SK-N-SH (cell line): Measurements from ENCODE around the gene CGB2. TPM values are rescaled to one million over a fixed set of nuclear protein-coding genes. Genes with fewer than 3 reads are reported as not detected.
A peak's percentile ranks its signal among the peaks of the same experiment; 100 is the strongest.

Experiments
- CTCF ChIA-PET: fragments of 300-600, 350-600 bp; formaldehyde crosslinking; extraction: SDS; loops from one replicate; lab custom pipeline; 2021; lab: Yijun Ruan, JAX
- POLR2A ChIA-PET: fragments of 350-600 bp; sonication (Branson Sonifier 250); formaldehyde crosslinking; extraction: SDS; loops from one replicate; lab custom pipeline; 2020; ENCODE audit warnings: antibody characterized with exemption, inconsistent platforms; lab: Yijun Ruan, JAX
- DNase-seq: peaks from one replicate; pipeline ENCODE4 v3.0.0; 2012
- H2AFZ ChIP-seq: fragments of 200-600 bp; sonication (generic); 2 replicates; pipeline ENCODE4 v1.8.1; 2016; ENCODE audit warnings: antibody characterized with exemption, mild to moderate bottlenecking, low read depth
- H3F3A ChIP-seq: fragments of 200-600 bp; sonication (generic); replicated peaks from 2 replicates; pipeline ENCODE3; 2016; ENCODE audit warnings: antibody characterized with exemption, mild to moderate bottlenecking; ENCODE audit not compliant: insufficient read depth
- H3K27ac ChIP-seq, 2 experiments: fragments of 200-500 bp in 1 of 2; fragments of 200-600 bp in 1 of 2; sonication (Bioruptor generic) in 1 of 2; sonication (generic), shearing (Covaris generic) in 1 of 2; 2 replicates each; pipeline versions ENCODE4 v1.5.1 to v1.6.1; 2014 to 2016; ENCODE audit warnings: low read depth in 2 of 2, inconsistent platforms in 1 of 2, low read length in 1 of 2, mild to moderate bottlenecking in 1 of 2, mixed read lengths in 1 of 2
- H3K27me3 ChIP-seq: fragments of 200-600 bp; sonication (generic), shearing (Covaris generic); 2 replicates; pipeline ENCODE4 v1.6.1; 2016; ENCODE audit warnings: mixed run types; ENCODE audit not compliant: insufficient read depth
- H3K36me3 ChIP-seq, 2 experiments: fragments of 200-500 bp in 1 of 2; fragments of 200-600 bp in 1 of 2; sonication (Bioruptor generic) in 1 of 2; sonication (generic) in 1 of 2; replicated peaks in 1 of 2; 2 replicates each; pipeline versions ENCODE3 to v1.5.1; 2014 to 2016; ENCODE audit warnings: low read length in 1 of 2, mild to moderate bottlenecking in 1 of 2; ENCODE audit not compliant: insufficient read depth in 2 of 2, control insufficient read depth in 1 of 2
- H3K4me1 ChIP-seq, 2 experiments: fragments of 200-500 bp in 1 of 2; fragments of 200-600 bp in 1 of 2; sonication (Bioruptor generic) in 1 of 2; sonication (generic), shearing (Covaris generic) in 1 of 2; 2 replicates each; pipeline versions ENCODE4 v1.5.1 to v1.6.1; 2014 to 2016; ENCODE audit warnings: low read depth in 1 of 2, low read length in 1 of 2, mixed run types in 1 of 2; ENCODE audit not compliant: insufficient read depth in 2 of 2, control insufficient read depth in 1 of 2
- H3K4me2 ChIP-seq: fragments of 200-600 bp; sonication (generic), shearing (Covaris generic); 2 replicates; pipeline ENCODE4 v1.6.1; 2017; ENCODE audit warnings: mixed run types
- H3K4me3 ChIP-seq, 2 experiments: fragments of 200-500 bp in 1 of 2; fragments of 200-600 bp in 1 of 2; sonication (Bioruptor generic) in 1 of 2; sonication (generic), shearing (Covaris generic) in 1 of 2; 2 replicates each; pipeline versions ENCODE4 v1.5.1 to v1.8.1; 2014 to 2016; ENCODE audit warnings: low read depth in 2 of 2, inconsistent platforms in 1 of 2, low read length in 1 of 2, mild to moderate bottlenecking in 1 of 2, mixed read lengths in 1 of 2, moderate library complexity in 1 of 2
- H3K79me2 ChIP-seq: fragments of 200-600 bp; sonication (generic); 2 replicates; pipeline ENCODE4 v1.8.1; 2017; ENCODE audit warnings: mild to moderate bottlenecking; ENCODE audit not compliant: insufficient read depth
- H3K9ac ChIP-seq: fragments of 200-600 bp; sonication (generic); 2 replicates; pipeline ENCODE4 v1.6.1; 2017; ENCODE audit warnings: mixed run types
- H3K9me2 ChIP-seq: fragments of 200-600 bp; sonication (generic); 2 replicates; pipeline ENCODE4 v1.6.1; 2017; ENCODE audit warnings: mixed run types
- H3K9me3 ChIP-seq: fragments of 200-600 bp; sonication (generic); 2 replicates; pipeline ENCODE4 v1.6.1; 2017; ENCODE audit warnings: mixed run types, mild to moderate bottlenecking, moderate library complexity
- H4K20me1 ChIP-seq: fragments of 200-600 bp; sonication (generic); 2 replicates; pipeline ENCODE4 v1.6.1; 2017; ENCODE audit warnings: mild to moderate bottlenecking, mixed run types; ENCODE audit not compliant: insufficient read depth
- CHD2 ChIP-seq: fragments of 150-350 bp; IDR thresholded peaks from 2 replicates; pipeline ENCODE4 v1.6.1; 2018; ENCODE audit warnings: low read length; ENCODE audit not compliant: partially characterized antibody
- ELF1 ChIP-seq: IDR thresholded peaks from 2 replicates; pipeline ENCODE4 v1.4.0; 2012
- EP300 ChIP-seq, 2 experiments: IDR thresholded peaks; 2 replicates each; pipeline versions ENCODE4 v1.4.0 to v1.6.1; 2012; ENCODE audit warnings: borderline replicate concordance in 1 of 2, low read depth in 1 of 2, low read length in 1 of 2
- FOSL2 ChIP-seq: IDR thresholded peaks from 2 replicates; pipeline ENCODE4 v1.4.0; 2012; ENCODE audit warnings: low read depth, mild to moderate bottlenecking, moderate library complexity, borderline replicate concordance
- FOXJ3 ChIP-seq: sonication (generic); formaldehyde crosslinking; IDR thresholded peaks from 2 replicates; pipeline ENCODE4 v1.5.1; 2020; ENCODE audit warnings: mild to moderate bottlenecking, missing genetic modification reagents
- FOXM1 ChIP-seq: IDR thresholded peaks from 2 replicates; pipeline ENCODE4 v1.4.0; 2012; ENCODE audit warnings: low read depth, mild to moderate bottlenecking
- GABPA ChIP-seq: IDR thresholded peaks from 2 replicates; pipeline ENCODE4 v1.4.0; 2012; ENCODE audit warnings: low read depth, mild to moderate bottlenecking
- JUND ChIP-seq: IDR thresholded peaks from 2 replicates; pipeline ENCODE4 v1.4.0; 2012
- MXI1 ChIP-seq: IDR thresholded peaks from 2 replicates; pipeline ENCODE4 v1.6.1; 2012; ENCODE audit warnings: mild to moderate bottlenecking, low read depth, low read length, improper control_type of control experiment
- NRF1 ChIP-seq: IDR thresholded peaks from 2 replicates; pipeline ENCODE4 v1.6.1; 2012; ENCODE audit warnings: low read depth, mild to moderate bottlenecking, low read length
- POLR2AphosphoS5 ChIP-seq: IDR thresholded peaks from 2 replicates; pipeline ENCODE4 v1.6.1; 2012; ENCODE audit warnings: low read depth, low read length
- RAD21 ChIP-seq: IDR thresholded peaks from 2 replicates; pipeline ENCODE4 v1.6.1; 2012; ENCODE audit warnings: mild to moderate bottlenecking, low read length
- RCOR1 ChIP-seq: fragments of 150-350 bp; IDR thresholded peaks from 2 replicates; pipeline ENCODE4 v1.6.1; 2017; ENCODE audit warnings: antibody characterized with exemption, low read length
- RFX5 ChIP-seq: IDR thresholded peaks from 2 replicates; pipeline ENCODE4 v1.6.1; 2012; ENCODE audit warnings: mild to moderate bottlenecking, improper control_type of control experiment, low read length
- RXRA ChIP-seq: IDR thresholded peaks from 2 replicates; pipeline ENCODE4 v1.4.0; 2012; ENCODE audit warnings: low read depth, mild to moderate bottlenecking, borderline replicate concordance
- SIN3A ChIP-seq: IDR thresholded peaks from 2 replicates; pipeline ENCODE4 v1.6.1; 2012; ENCODE audit warnings: low read depth, mild to moderate bottlenecking, low read length, moderate library complexity, borderline replicate concordance
- SMC3 ChIP-seq: IDR thresholded peaks from 2 replicates; pipeline ENCODE4 v1.6.1; 2012; ENCODE audit warnings: low read depth, low read length, improper control_type of control experiment
- TCF12 ChIP-seq: IDR thresholded peaks from 2 replicates; pipeline ENCODE4 v1.4.0; 2012
- TEAD4 ChIP-seq: IDR thresholded peaks from 2 replicates; pipeline ENCODE4 v1.4.0; 2012; ENCODE audit warnings: mild to moderate bottlenecking, borderline replicate concordance; ENCODE audit not compliant: insufficient read depth
- YY1 ChIP-seq: IDR thresholded peaks from 2 replicates; pipeline ENCODE4 v1.4.0; 2012; ENCODE audit warnings: low read depth, mild to moderate bottlenecking
- WGBS: methylation state at CpG from one replicate; pipeline ENCODE4 v1.1.6; 2017; ENCODE audit warnings: low lambda C conversion rate; 5-methylcytosine and 5-hydroxymethylcytosine counted together
- polyA plus RNA-seq, 3 experiments: library from polyadenylated mRNA; depleted of rRNA; stranded (reverse); fragments of >200 nt; gene quantifications; 2 replicates each; pipeline ENCODE4 v1.2.3, GENCODE V29; 2012
- TF ChIP-seq, protein P1 (sequence below): IDR thresholded peaks from 2 replicates; pipeline ENCODE4 v1.4.0; 2012; ENCODE audit warnings: low read depth, borderline replicate concordance
- TF ChIP-seq, protein P2 (sequence below): fragments of 200-600 bp; sonication (generic); IDR thresholded peaks from 2 replicates; pipeline ENCODE4 v1.6.1; 2017; ENCODE audit warnings: antibody characterized with exemption, mild to moderate bottlenecking, moderate library complexity
- TF ChIP-seq, protein P3 (sequence below): fragments of 150-350 bp; IDR thresholded peaks from 2 replicates; pipeline ENCODE4 v1.6.1; 2016; ENCODE audit warnings: mild to moderate bottlenecking, low read depth, low read length
- TF ChIP-seq, protein P4 (sequence below): IDR thresholded peaks from 2 replicates; pipeline ENCODE4 v1.4.0; 2012; ENCODE audit warnings: low read depth

CGB2 gene
- polyA plus RNA-seq, 1 of the 3 experiments (the other 2 are of a cell fraction): 0.64 TPM

DNA sequence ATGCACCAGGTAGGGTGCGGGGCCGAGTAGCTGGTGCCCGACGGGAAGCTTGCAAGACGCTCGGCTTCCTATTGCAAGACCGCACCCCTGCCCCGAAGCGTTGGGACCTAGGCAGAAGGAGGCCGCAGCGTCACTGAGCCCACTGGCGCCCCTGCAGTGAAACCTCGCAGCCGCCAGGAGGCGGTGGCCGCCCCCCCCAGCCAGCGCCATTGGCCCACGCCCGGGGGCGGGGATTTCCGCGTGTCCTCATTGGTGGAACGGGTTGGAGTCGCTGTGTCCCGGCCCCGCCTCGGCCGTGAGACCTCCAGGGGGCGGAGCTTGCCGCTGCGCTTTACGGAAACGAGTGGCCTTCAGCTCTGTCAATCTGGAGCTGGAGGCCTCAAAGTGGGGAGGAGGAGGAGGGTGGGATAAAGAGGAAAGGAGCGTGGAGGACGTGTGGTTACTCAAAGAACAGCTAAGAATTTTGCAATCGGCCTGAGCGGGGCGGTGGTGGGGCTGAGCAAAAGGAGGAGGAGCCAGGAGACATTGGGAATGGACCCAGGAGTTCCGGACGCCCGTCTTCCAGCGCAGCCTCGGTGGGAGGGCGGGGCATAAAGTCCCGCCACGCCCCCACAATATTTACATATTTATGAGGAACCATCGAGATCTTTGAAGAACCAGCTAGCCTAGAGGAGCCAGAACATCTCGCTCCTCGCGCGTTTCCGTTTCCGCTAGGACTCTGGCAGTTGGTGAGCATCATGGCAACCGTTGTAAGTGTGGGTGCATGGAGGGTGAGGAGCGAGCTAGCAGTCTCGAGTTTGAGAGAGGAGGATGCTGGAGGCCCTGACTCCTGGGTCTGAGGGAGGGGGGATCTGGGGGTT is 38.3 kb upstream of the CGB2 start, which contains the start of the genes GYS1 and RUVBL2:
Gene GYS1 (minus strand): TSS at position 135 of the 860 bp plus-strand sequence. CDS start 197 bp downstream, outside the sequence.
Gene RUVBL2 (plus strand): TSS at position 713 of the 860 bp plus-strand sequence. CDS start 25 bp downstream, at position 738.
- H3K27ac ChIP-seq: peak within 1 kb of the TSS; percentile 82 to 86
- peak within 1 kb of the TSS; percentile 100 for H3K4me2 ChIP-seq
- no peaks in the 10 kb centered on the region for H4K20me1 ChIP-seq
- peaks cover 0 to 17% of the 10 kb centered on the region in 2 experiments; a peak in 1 of 4 replicates for H3K4me1 ChIP-seq
- peaks cover 0 to 9% of the 10 kb centered on the region in 2 experiments for H3K36me3 ChIP-seq
- ChIA-PET CTCF (interaction anchor here (0.6 to 6.2 kb wide), 26 partner anchors 10 to 213 kb away, joined by 3 to 54 read pairs (median 5); partner anchors contain the start of genes FTL and KCNA7), POLR2A (interaction anchor here (0.5 to 1.1 kb wide), 4 partner anchors 10 to 343 kb away, joined by 3 to 5 read pairs (median 3); no protein-coding TSS in a partner anchor)
- peak; percentile 99 for DNase-seq
- no peaks in the 10 kb centered on the region for H3K9me3 ChIP-seq
- peak within 1 kb of the TSS; percentile 69 for H2AFZ ChIP-seq
- peak within 1 kb of the TSS; percentile 96 for H3K9ac ChIP-seq
- H3K9me2 ChIP-seq: no peaks in the 10 kb centered on the region
- H3K79me2 ChIP-seq: peaks cover 87% of the 10 kb centered on the region
- no peaks in the 10 kb centered on the region for H3K27me3 ChIP-seq
- H3K4me3 ChIP-seq: peak within 1 kb of the TSS; percentile 74 to 99
- H3F3A ChIP-seq: peaks cover 8% of the 10 kb centered on the region
- WGBS: under 1% methylated on average over 42 of the region's 56 CpGs
- peak; percentile 47 for TF ChIP-seq NRF1
- TF ChIP-seq, protein P1, sequence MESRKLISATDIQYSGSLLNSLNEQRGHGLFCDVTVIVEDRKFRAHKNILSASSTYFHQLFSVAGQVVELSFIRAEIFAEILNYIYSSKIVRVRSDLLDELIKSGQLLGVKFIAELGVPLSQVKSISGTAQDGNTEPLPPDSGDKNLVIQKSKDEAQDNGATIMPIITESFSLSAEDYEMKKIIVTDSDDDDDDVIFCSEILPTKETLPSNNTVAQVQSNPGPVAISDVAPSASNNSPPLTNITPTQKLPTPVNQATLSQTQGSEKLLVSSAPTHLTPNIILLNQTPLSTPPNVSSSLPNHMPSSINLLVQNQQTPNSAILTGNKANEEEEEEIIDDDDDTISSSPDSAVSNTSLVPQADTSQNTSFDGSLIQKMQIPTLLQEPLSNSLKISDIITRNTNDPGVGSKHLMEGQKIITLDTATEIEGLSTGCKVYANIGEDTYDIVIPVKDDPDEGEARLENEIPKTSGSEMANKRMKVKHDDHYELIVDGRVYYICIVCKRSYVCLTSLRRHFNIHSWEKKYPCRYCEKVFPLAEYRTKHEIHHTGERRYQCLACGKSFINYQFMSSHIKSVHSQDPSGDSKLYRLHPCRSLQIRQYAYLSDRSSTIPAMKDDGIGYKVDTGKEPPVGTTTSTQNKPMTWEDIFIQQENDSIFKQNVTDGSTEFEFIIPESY: no peak
- TF ChIP-seq CHD2: peak; percentile 78
- TF ChIP-seq, protein P2, sequence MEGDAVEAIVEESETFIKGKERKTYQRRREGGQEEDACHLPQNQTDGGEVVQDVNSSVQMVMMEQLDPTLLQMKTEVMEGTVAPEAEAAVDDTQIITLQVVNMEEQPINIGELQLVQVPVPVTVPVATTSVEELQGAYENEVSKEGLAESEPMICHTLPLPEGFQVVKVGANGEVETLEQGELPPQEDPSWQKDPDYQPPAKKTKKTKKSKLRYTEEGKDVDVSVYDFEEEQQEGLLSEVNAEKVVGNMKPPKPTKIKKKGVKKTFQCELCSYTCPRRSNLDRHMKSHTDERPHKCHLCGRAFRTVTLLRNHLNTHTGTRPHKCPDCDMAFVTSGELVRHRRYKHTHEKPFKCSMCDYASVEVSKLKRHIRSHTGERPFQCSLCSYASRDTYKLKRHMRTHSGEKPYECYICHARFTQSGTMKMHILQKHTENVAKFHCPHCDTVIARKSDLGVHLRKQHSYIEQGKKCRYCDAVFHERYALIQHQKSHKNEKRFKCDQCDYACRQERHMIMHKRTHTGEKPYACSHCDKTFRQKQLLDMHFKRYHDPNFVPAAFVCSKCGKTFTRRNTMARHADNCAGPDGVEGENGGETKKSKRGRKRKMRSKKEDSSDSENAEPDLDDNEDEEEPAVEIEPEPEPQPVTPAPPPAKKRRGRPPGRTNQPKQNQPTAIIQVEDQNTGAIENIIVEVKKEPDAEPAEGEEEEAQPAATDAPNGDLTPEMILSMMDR: peak; percentile 81
- TF ChIP-seq SIN3A: peak; percentile 91
- no peak for TF ChIP-seq FOSL2
- TF ChIP-seq EP300 (IDR thresholded peaks at IDR 0.05; ENCODE audit: borderline replicate concordance in 1 of 2, low read depth in 1 of 2, low read length in 1 of 2): no peak; a peak in 1 of 4 replicates
- TF ChIP-seq POLR2AphosphoS5: peak; percentile 97
- TF ChIP-seq MXI1: peak; percentile 87
- peak; percentile 87 for TF ChIP-seq YY1
- peak; percentile 53; the same call in 1 of the 2 replicates for TF ChIP-seq RFX5
- no peak for TF ChIP-seq TCF12
- no peak for TF ChIP-seq FOXM1
- no peak for TF ChIP-seq TEAD4
- TF ChIP-seq, protein P3, sequence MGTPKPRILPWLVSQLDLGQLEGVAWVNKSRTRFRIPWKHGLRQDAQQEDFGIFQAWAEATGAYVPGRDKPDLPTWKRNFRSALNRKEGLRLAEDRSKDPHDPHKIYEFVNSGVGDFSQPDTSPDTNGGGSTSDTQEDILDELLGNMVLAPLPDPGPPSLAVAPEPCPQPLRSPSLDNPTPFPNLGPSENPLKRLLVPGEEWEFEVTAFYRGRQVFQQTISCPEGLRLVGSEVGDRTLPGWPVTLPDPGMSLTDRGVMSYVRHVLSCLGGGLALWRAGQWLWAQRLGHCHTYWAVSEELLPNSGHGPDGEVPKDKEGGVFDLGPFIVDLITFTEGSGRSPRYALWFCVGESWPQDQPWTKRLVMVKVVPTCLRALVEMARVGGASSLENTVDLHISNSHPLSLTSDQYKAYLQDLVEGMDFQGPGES: peak; percentile 72; the same call in 1 of the 2 replicates
- TF ChIP-seq ELF1: peak; percentile 43; the same call in 1 of the 2 replicates
- no peak for TF ChIP-seq FOXJ3 (CRISPR knock-in tag)
- TF ChIP-seq, protein P4, sequence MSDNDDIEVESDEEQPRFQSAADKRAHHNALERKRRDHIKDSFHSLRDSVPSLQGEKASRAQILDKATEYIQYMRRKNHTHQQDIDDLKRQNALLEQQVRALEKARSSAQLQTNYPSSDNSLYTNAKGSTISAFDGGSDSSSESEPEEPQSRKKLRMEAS: peak; percentile 95
- TF ChIP-seq RCOR1: peak; percentile 6; the same call in 1 of the 2 replicates
- TF ChIP-seq RAD21: no peak
- peak; percentile 95 for TF ChIP-seq GABPA
- no peak for TF ChIP-seq SMC3
- no peak for TF ChIP-seq JUND
- no peak for TF ChIP-seq RXRA
